Measurements from ENCODE around the gene ZNF526. TPM values are rescaled to one million over a fixed set of nuclear protein-coding genes. Genes with fewer than 3 reads are reported as not detected.

Gene ZNF526
- total RNA-seq, 1 donor from 2014 or later, result 11.7 TPM

GRCh38 chr19:42178791-42179674, 41.1 kb upstream of the ZNF526 start:
- ATAC-seq (no peak), DNase-seq (no peak)
- H3K27ac ChIP-seq, result no peak overlapping the region
- H3K4me3 ChIP-seq, result no peak overlapping the region
- peak; percentile 10 for TF ChIP-seq CTCF (IDR thresholded peaks at IDR 0.05)
- no peaks in the 10 kb centered on the region for H3K36me3 ChIP-seq
- intact Hi-C loops (cut with DNase I), result no loop called here
- H3K9me3 ChIP-seq, result no peaks in the 10 kb centered on the region
- H3K4me1 ChIP-seq, result peaks cover 14% of the 10 kb centered on the region
- peaks cover 67% of the 10 kb centered on the region for H3K27me3 ChIP-seq (ENCODE audit: low read depth)

GRCh38 chr19:42184401-42184861, 35.7 kb upstream of the ZNF526 start:
- no peak overlapping the region for H3K27ac ChIP-seq
- H3K4me3 ChIP-seq, result no peak overlapping the region
- TF ChIP-seq CTCF (IDR thresholded peaks at IDR 0.05), result peak; percentile 89
- H3K36me3 ChIP-seq, result no peaks in the 10 kb centered on the region
- H3K9me3 ChIP-seq, result no peaks in the 10 kb centered on the region
- peak; percentile 81 for DNase-seq
- intact Hi-C loops (cut with DNase I), result no loop called here
- H3K4me1 ChIP-seq, result peaks cover 18% of the 10 kb centered on the region
- peak; percentile 85 to 88 for ATAC-seq
- H3K27me3 ChIP-seq (ENCODE audit: low read depth), result peaks cover 21% of the 10 kb centered on the region

- intact Hi-C loops (cut with DNase I), result no loop called here
- TF ChIP-seq CTCF (IDR thresholded peaks at IDR 0.05), result no peak
- H3K4me1 ChIP-seq, result peaks cover 18% of the 10 kb centered on the region
- no peaks in the 10 kb centered on the region for H3K9me3 ChIP-seq
- no peaks in the 10 kb centered on the region for H3K36me3 ChIP-seq
- DNase-seq, result no peak
- no peak overlapping the region for H3K4me3 ChIP-seq
- peak; percentile 46 to 74 for ATAC-seq
- H3K27ac ChIP-seq, result no peak overlapping the region
- peaks cover 12% of the 10 kb centered on the region for H3K27me3 ChIP-seq (ENCODE audit: low read depth)
Observed at GRCh38 chr19:42185277-42185676, 34.8 kb upstream of the ZNF526 start.

GRCh38 chr19:42188665-42189064, 31.4 kb upstream of the ZNF526 start:
- Histone ChIP-seq H3K9me3 (no peaks in the 10 kb centered on the region), H3K27ac (no peak overlapping the region), H3K4me1 (peaks cover 30% of the 10 kb centered on the region), H3K36me3 (no peaks in the 10 kb centered on the region), H3K27me3 (ENCODE audit: low read depth) (no peaks in the 10 kb centered on the region), H3K4me3 (no peak overlapping the region)
- TF ChIP-seq CTCF (IDR thresholded peaks at IDR 0.05), result no peak
- ATAC-seq, result no peak
- intact Hi-C loops (cut with DNase I), result no loop called here
- DNase-seq, result no peak

GRCh38 chr19:42189133-42189532, 31.0 kb upstream of the ZNF526 start:
- no peak overlapping the region for H3K4me3 ChIP-seq
- intact Hi-C loops (cut with DNase I), result no loop called here
- no peaks in the 10 kb centered on the region for H3K27me3 ChIP-seq (ENCODE audit: low read depth)
- no peaks in the 10 kb centered on the region for H3K36me3 ChIP-seq
- no peaks in the 10 kb centered on the region for H3K9me3 ChIP-seq
- H3K4me1 ChIP-seq, result peaks cover 30% of the 10 kb centered on the region
- no peak for ATAC-seq
- TF ChIP-seq CTCF (IDR thresholded peaks at IDR 0.05), result no peak
- DNase-seq, result no peak
- H3K27ac ChIP-seq, result no peak overlapping the region

Measured in lower lobe of right lung (tissue), 2 donors.